Endodermal cell (in vitro differentiated cells): ENCODE measurements around the gene ZC3H18. TPM values are rescaled to one million over a fixed set of nuclear protein-coding genes. Genes with fewer than 3 reads are reported as not detected.

Source experiments
- DNase-seq: peaks from one replicate; pipeline ENCODE4 v3.0.0-alpha.2; 2017
- H3K27ac ChIP-seq: 2 replicates; pipeline ENCODE4 v1.5.1; 2013; ENCODE audit warnings: mild to moderate bottlenecking, low read depth, low read length, moderate library complexity
- H3K27me3 ChIP-seq: 2 replicates; pipeline ENCODE4 v1.6.1; 2013; ENCODE audit warnings: mild to moderate bottlenecking, low read length, moderate library complexity; ENCODE audit not compliant: insufficient read depth, control insufficient read depth, poor library complexity, severe bottlenecking
- H3K36me3 ChIP-seq: 2 replicates; pipeline ENCODE4 v1.7.0; 2013; ENCODE audit warnings: mild to moderate bottlenecking, low read length, moderate library complexity; ENCODE audit not compliant: control insufficient read depth, insufficient read depth
- H3K4me1 ChIP-seq: one replicate; pipeline ENCODE4 v1.7.0; 2013; ENCODE audit warnings: low read length; ENCODE audit not compliant: control insufficient read depth, insufficient read depth
- H3K4me3 ChIP-seq: 2 replicates; pipeline ENCODE4 v1.5.1; 2013; ENCODE audit warnings: mild to moderate bottlenecking, low read length, moderate library complexity
- H3K9ac ChIP-seq: 2 replicates; pipeline ENCODE4 v1.6.1; 2013; ENCODE audit warnings: mild to moderate bottlenecking, low read length, moderate library complexity; ENCODE audit not compliant: poor library complexity, severe bottlenecking; ENCODE audit errors: extremely low read depth
- H3K9me3 ChIP-seq: 2 replicates; pipeline ENCODE4 v1.6.1; 2013; ENCODE audit warnings: mild to moderate bottlenecking, low read length, moderate library complexity; ENCODE audit not compliant: control insufficient read depth
- H3K27ac Mint-ChIP-seq: 2 replicates; pipeline ENCODE4 v1.8.0; 2020; ENCODE audit warnings: mixed read lengths
- H3K27me3 Mint-ChIP-seq: 2 replicates; pipeline ENCODE4 v1.8.0; 2021; ENCODE audit warnings: mild to moderate bottlenecking, mixed read lengths; ENCODE audit not compliant: insufficient read depth
- H3K36me3 Mint-ChIP-seq: 2 replicates; pipeline ENCODE4 v1.8.0; 2020; ENCODE audit warnings: low read depth, mixed read lengths
- H3K4me1 Mint-ChIP-seq: 2 replicates; pipeline ENCODE4 v1.8.0; 2020; ENCODE audit warnings: mixed read lengths
- H3K4me3 Mint-ChIP-seq: 2 replicates; pipeline ENCODE4 v1.8.0; 2020; ENCODE audit warnings: mild to moderate bottlenecking, moderate library complexity, mixed read lengths
- H3K9me3 Mint-ChIP-seq: 2 replicates; pipeline ENCODE4 v1.8.0; 2020; ENCODE audit warnings: mild to moderate bottlenecking, mixed read lengths
- CTCF ChIP-seq: fragments of 200-600 bp; sonication (generic); conservative IDR thresholded peaks from 2 replicates; pipeline ENCODE4 v1.5.0; 2021; ENCODE audit warnings: antibody characterized with exemption, mild to moderate bottlenecking
- WGBS, 2 experiments: methylation state at CpG; one replicate each; pipeline versions ENCODE4 v1.1.5 to v1.1.7; 2013; ENCODE audit warnings: missing lambda C conversion rate in 2 of 2, mixed read lengths in 1 of 2; ENCODE audit not compliant: insufficient coverage in 1 of 2, insufficient read length in 1 of 2; 5-methylcytosine and 5-hydroxymethylcytosine counted together
- total RNA-seq, 2 donors: library from RNA; stranded (reverse); fragmentation: NEBNext Ultra II Directional in 1 of 2; extraction: Animal tissue kit (Norgen Biotek cat#: 25700) in 1 of 2; gene quantifications; 2 replicates in 1 of 2; 3 replicates in 1 of 2; pipeline ENCODE4 v1.2.1, GENCODE V29; 2021

Gene ZC3H18
- total RNA-seq, 2 donors from 2014 or later, result 75.4 to 76.6 TPM

- Histone ChIP-seq H3K9me3 (no peaks in the 10 kb centered on the region), H3K36me3 (no peaks in the 10 kb centered on the region), H3K4me3 (no peak overlapping the region), H3K4me1 (no peaks in the 10 kb centered on the region), H3K27ac (no peak overlapping the region), H3K9ac (no peak overlapping the region), H3K27me3 (peaks cover 14% of the 10 kb centered on the region)
- WGBS, 2 experiments, result 85 to 86% methylated on average over 13 to 23 of the region's 23 CpGs
- no peaks in the 10 kb centered on the region for H3K9me3 Mint-ChIP-seq
- peaks cover 26% of the 10 kb centered on the region for H3K27me3 Mint-ChIP-seq
- H3K27ac Mint-ChIP-seq, result no peak overlapping the region
- TF ChIP-seq CTCF, result peak; percentile 22
- H3K4me1 Mint-ChIP-seq, result no peaks in the 10 kb centered on the region
- DNase-seq, result no peak
- H3K36me3 Mint-ChIP-seq, result peaks cover 3% of the 10 kb centered on the region
- no peak overlapping the region for H3K4me3 Mint-ChIP-seq
These were observed 66.5 kb downstream of the ZC3H18 start for GRCh38 chr16:88636488-88637265.

GRCh38 chr16:88638323-88639230 is 68.4 kb downstream of the ZC3H18 start, which contains the start of gene IL17C:
Gene IL17C (plus strand): TSS chr16:88638572. CDS start chr16:88638642, 70 bp downstream.
- H3K9ac ChIP-seq, result no peak within 1 kb of the TSS
- Mint-ChIP-seq H3K4me1 (no peaks in the 10 kb centered on the region), H3K4me3 (no peak within 1 kb of the TSS), H3K36me3 (no peaks in the 10 kb centered on the region), H3K27me3 (peaks cover 26% of the 10 kb centered on the region), H3K9me3 (no peaks in the 10 kb centered on the region), H3K27ac (no peak within 1 kb of the TSS)
- no peak within 1 kb of the TSS for H3K4me3 ChIP-seq
- H3K36me3 ChIP-seq, result no peaks in the 10 kb centered on the region
- DNase-seq, result peak; percentile 63
- no peak for TF ChIP-seq CTCF
- peaks cover 14% of the 10 kb centered on the region for H3K27me3 ChIP-seq
- H3K9me3 ChIP-seq, result no peaks in the 10 kb centered on the region
- no peaks in the 10 kb centered on the region for H3K4me1 ChIP-seq
- 81 to 82% methylated on average over 12 to 27 of the region's 27 CpGs for WGBS, 2 experiments
- H3K27ac ChIP-seq, result no peak within 1 kb of the TSS

GRCh38 chr16:88639231-88640038 is 69.2 kb downstream of the ZC3H18 start:
- 84 to 90% methylated on average over 28 to 45 of the region's 45 CpGs for WGBS, 2 experiments

More at GRCh38 chr16:88639231-88640038, 69.2 kb downstream of the ZC3H18 start:
- Histone ChIP-seq H3K9me3 (no peaks in the 10 kb centered on the region), H3K27me3 (peaks cover 14% of the 10 kb centered on the region), H3K27ac (no peak overlapping the region), H3K4me1 (no peaks in the 10 kb centered on the region), H3K4me3 (no peak overlapping the region), H3K36me3 (peaks cover 3% of the 10 kb centered on the region), H3K9ac (no peak overlapping the region)
- peak; percentile 94 for DNase-seq
- Mint-ChIP-seq H3K27me3 (peaks cover 26% of the 10 kb centered on the region), H3K27ac (no peak overlapping the region), H3K9me3 (no peaks in the 10 kb centered on the region), H3K4me1 (no peaks in the 10 kb centered on the region), H3K36me3 (peaks cover 5% of the 10 kb centered on the region), H3K4me3 (no peak overlapping the region)
- no peak for TF ChIP-seq CTCF
